ENCODE results near the gene ATG101. TPM values are rescaled to one million over a fixed set of nuclear protein-coding genes. Genes with fewer than 3 reads are reported as not detected.

Gene ATG101
- total RNA-seq, 1 experiment from 2014 or later: 75.7 TPM

DNA sequence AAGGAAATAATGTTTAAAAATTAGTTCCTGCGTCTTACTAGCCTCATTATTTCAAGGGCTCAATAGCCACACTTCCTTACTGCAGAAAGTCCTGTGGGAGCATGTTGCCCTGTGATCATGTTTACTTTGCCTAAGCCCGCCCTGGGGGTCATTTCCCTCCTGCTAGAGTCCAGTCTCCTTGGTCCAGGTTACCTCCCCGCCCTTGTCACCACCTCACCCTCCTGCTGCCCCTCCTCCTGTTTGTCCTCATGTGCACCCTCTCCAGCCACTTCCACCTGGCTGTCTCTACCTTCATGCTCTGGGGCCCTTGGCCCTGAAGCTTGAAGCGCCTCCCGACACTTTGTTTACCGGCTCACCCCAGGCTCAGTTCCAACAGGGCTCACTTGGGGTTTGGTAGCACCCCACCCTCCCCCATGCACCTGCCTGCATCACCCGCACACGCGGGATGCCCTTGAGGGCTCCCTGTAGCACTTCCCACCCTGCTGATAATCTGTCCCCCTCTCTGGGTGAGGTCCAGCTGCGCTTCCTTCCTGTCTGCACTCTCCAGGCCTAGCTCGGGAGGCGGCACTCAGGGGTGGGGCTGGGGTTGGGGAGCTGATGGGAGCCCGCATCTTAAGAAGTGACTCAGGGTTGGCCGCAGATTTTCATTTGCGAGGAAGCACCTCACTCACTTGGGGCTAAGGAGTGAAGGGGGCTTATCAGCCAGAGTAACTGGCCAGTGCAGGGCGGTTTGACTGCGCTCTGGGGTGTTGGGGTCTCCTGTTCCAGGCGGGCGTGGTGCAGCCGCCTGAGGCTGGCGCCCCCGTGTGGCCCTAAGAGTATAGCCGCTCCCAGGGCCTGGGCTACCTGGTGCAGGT lies 49.8 kb downstream of the ATG101 start:
- peak; percentile 95 for DNase-seq
- no peaks in the 10 kb centered on the region for H3K36me3 ChIP-seq (replicated peaks; ENCODE audit: control insufficient read depth, insufficient read depth, low read length)
- H3K27me3 ChIP-seq (ENCODE audit: control insufficient read depth, insufficient read depth, low read length): no peaks in the 10 kb centered on the region
- peak overlapping the region; percentile 26; the same call in 1 of the 2 replicates for H3K4me3 ChIP-seq (ENCODE audit: insufficient read depth, low read depth, low read length)

DNA sequence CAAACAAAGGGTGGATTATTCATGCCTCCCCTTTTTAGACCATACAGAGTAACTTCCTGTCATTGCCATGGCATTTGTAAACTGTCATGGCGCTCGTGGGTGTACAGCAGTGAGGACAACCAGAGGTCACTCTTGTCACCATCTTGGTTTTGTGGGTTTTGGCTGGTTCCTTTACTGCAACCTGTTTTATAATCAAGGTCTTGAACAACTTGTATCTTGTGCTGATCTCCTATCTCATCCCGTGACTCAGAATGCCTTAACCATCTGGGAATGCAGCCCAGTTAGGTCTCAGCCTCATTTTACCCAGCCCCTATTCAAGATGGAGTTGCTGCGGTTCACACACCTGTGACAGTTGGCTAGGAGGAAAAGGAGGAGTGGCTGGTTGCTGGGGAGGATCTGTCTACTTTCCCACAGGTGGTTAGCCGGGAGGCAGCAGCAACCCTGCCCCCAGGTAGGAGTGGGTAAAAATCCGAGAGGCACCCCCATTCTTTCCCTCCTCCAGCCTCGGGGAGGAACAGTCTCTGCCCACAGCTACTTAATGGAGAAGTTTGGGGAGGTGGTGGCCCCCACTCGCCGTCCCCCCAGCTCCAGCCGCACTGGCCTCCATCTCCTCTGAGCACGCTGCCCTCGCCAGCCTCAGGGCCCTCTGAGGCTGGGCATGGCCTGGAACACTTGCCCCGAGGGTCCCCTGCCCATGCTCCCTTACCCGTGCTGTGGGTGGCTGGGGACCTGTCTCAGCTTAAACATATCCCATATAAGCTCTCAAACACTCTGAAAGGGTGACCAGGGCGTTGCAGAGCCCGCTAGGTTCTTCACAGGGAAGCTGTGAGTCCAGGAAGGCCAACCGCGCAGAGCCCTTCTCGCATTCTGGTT lies 51.4 kb downstream of the ATG101 start:
- H3K27me3 ChIP-seq (ENCODE audit: control insufficient read depth, insufficient read depth, low read length): no peaks in the 10 kb centered on the region
- H3K4me3 ChIP-seq (ENCODE audit: insufficient read depth, low read depth, low read length): no peak overlapping the region
- H3K36me3 ChIP-seq (replicated peaks; ENCODE audit: control insufficient read depth, insufficient read depth, low read length): no peaks in the 10 kb centered on the region
- peak; percentile 34 for DNase-seq

DNA sequence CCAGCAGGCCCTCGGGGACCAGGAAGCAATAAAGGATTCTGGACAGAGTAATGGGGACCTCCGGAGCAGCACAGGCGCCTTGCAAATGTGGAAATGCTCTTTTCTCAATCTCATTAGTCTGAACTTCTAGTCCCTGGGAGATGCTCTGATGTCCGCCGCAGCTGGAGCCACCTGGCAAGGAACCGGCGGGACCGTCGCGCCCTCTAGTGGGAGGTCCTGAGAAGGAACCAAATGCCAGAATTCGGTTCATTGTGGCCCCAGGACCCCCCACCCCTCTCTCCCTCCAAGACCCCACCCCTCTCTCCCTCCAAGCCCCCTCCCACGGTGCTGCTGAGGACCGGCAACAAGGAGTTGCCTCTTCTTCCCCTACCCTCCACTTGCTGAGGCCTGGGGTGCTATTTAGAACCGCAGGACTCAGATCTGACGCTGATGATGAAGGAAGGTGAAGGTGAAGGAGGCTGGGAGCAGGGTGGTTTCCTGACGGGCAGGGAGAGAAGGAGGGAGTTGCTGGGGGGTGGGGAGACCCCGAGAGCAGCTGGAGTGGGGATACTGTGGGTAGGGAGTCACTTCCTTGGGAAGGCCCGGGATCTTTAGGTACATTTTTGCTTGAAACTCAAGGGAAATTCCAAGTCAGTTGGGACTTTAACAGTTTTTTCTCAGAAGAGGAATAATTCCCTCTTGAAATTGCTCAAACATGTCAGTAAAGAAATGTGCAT lies 52.2 kb downstream of the ATG101 start:
- no peaks in the 10 kb centered on the region for H3K36me3 ChIP-seq (replicated peaks; ENCODE audit: control insufficient read depth, insufficient read depth, low read length)
- DNase-seq: peak; percentile 92
- H3K4me3 ChIP-seq (ENCODE audit: insufficient read depth, low read depth, low read length): no peak overlapping the region
- no peaks in the 10 kb centered on the region for H3K27me3 ChIP-seq (ENCODE audit: control insufficient read depth, insufficient read depth, low read length)

DNA sequence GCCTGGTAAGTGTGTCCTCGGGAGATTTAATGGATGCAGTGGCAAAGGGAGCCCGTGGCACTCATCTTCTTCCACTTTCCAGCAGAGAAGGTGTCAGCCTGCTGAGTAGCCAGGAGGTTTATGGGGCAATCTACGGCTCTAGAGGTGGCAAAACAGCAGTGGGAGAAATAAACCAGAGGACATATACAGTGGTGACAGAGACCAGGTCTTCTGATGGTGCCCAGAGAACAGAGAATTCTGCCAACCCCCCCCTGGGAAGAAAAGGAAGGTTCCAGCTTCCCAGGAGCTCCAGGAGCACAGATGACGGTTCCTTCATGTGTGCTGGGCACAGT lies 52.7 kb downstream of the ATG101 start:
- Histone ChIP-seq H3K4me3 (ENCODE audit: insufficient read depth, low read depth, low read length) (no peak overlapping the region), H3K27me3 (ENCODE audit: control insufficient read depth, insufficient read depth, low read length) (no peaks in the 10 kb centered on the region), H3K36me3 (replicated peaks; ENCODE audit: control insufficient read depth, insufficient read depth, low read length) (no peaks in the 10 kb centered on the region)
- DNase-seq: peak; percentile 20

DNA sequence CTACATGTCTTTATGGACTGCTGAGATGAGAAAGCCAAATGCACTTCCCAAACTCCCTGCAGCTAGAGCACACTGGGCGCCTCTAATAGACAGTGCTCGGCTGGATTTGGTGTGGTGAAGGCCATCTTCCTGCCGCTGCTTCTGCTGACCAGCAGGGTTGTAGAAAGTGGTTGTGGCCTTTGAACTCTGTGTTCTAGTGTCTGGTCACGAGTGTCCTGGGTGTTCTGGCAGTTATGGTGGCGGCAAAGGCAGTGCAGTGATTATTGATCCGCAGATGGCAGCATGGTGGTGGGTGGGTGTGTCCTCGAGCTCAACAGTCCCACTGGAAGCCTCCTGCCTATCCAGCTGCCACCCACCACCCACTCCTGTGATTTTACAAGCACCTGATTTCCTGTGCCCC lies 53.1 kb downstream of the ATG101 start:
- Histone ChIP-seq H3K4me3 (ENCODE audit: insufficient read depth, low read depth, low read length) (no peak overlapping the region), H3K27me3 (ENCODE audit: control insufficient read depth, insufficient read depth, low read length) (no peaks in the 10 kb centered on the region), H3K36me3 (replicated peaks; ENCODE audit: control insufficient read depth, insufficient read depth, low read length) (no peaks in the 10 kb centered on the region)
- peak; percentile 9 for DNase-seq

DNA sequence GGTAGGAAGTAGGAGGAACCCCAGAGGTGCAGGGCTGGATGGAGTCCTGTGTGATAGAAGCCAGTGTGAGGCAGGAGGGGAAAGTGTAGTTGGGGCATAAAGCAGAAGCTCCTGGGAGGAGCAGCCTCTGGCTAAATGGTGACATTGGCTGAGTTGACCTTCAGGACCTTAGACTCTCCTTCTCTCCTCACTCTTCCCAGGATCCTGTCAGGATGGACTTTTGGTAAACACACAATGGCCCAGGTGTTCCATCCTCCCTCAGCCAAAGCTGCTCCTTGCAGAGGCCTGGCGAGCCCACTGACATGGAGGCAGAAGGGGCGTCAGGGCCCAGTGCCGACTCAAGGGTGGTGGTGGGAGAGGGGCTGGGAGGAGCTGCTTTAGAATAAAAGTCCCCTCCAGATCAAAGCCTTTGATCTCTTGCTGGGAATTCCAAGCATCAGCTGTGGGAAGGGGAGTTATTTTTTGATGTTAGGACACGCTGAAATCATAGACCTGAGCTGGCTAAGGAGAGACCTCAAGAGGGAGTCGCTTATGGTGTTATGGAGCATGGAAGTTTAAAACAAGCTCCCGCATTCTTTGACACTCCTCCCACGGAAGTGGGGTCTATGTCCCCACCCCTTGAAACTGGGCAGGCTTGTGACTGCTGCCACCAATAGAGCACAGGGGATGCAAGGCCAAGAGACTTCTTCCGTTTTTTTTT lies 53.9 kb downstream of the ATG101 start:
- H3K27me3 ChIP-seq (ENCODE audit: control insufficient read depth, insufficient read depth, low read length): no peaks in the 10 kb centered on the region
- H3K4me3 ChIP-seq (ENCODE audit: insufficient read depth, low read depth, low read length): no peak overlapping the region
- peak; percentile 41 for DNase-seq
- no peaks in the 10 kb centered on the region for H3K36me3 ChIP-seq (replicated peaks; ENCODE audit: control insufficient read depth, insufficient read depth, low read length)

DNA sequence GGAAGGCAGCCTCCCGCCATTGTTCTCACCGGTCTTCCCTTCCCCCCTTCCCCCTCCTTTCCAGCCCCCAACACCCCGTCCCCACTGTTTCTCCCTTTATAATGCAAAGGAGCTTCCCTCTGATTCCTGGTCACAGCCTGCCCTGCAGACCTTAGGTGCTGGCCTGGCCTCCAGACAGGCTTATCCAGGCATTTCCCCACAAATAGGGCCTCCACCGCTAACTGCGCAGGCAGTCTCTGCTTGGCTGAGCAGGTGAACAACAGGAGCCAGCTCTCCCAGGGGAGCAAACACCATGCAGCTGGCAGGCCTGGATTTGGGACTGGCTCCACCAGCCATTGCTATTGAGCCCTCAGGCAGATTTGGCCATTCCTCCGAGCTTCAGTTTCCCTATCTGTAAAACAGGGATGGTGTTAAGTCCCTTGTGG lies 55.7 kb downstream of the ATG101 start:
- Histone ChIP-seq H3K36me3 (replicated peaks; ENCODE audit: control insufficient read depth, insufficient read depth, low read length) (no peaks in the 10 kb centered on the region), H3K4me3 (ENCODE audit: insufficient read depth, low read depth, low read length) (no peak overlapping the region), H3K27me3 (ENCODE audit: control insufficient read depth, insufficient read depth, low read length) (no peaks in the 10 kb centered on the region)
- DNase-seq: peak; percentile 86

DNA sequence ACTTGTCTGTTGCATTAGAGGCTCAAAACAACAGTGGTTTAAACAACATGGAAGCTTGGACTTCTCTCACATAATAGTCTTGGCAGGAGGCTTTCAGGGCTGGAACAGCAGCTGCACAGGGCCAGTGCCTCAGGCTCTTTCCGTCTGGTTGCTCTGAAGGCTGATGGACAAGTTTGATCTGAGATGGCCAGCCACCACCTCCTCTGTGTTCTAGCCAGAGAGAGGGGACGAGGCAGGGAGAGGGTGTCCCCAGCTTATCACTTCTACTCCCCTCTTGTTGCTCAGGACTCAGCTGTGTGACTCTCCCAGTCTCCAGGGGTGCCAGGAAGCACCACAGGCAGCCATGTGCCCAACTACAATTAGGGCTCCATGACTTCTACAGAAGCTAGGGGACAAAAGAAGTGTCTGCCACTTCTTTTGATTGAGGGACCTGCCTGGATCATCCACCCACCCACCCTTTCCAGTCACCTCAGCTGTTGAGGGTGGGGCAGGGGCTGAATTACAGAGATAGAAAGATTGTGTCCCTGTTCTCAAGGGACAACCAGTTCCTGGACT lies 56.3 kb downstream of the ATG101 start:
- peak; percentile 11 for DNase-seq
- Histone ChIP-seq H3K36me3 (replicated peaks; ENCODE audit: control insufficient read depth, insufficient read depth, low read length) (no peaks in the 10 kb centered on the region), H3K27me3 (ENCODE audit: control insufficient read depth, insufficient read depth, low read length) (no peaks in the 10 kb centered on the region), H3K4me3 (ENCODE audit: insufficient read depth, low read depth, low read length) (no peak overlapping the region)

Other genes starting within 250 kb of the ATG101 start
- gene FIGNL2, start 221.3 kb upstream of the ATG101 start, total RNA-seq (2014; rRNA removed; shearing (Covaris generic)): 5.0 and 5.8 TPM in 2 replicates
- gene ANKRD33, start 181.9 kb upstream of the ATG101 start, total RNA-seq (2014; rRNA removed; shearing (Covaris generic)): 0.17 and 1.6 TPM in 2 replicates
- gene ACVRL1, start 162.5 kb upstream of the ATG101 start, total RNA-seq (2014; rRNA removed; shearing (Covaris generic)): 0.07 and 0.33 TPM in 2 replicates
- gene ACVR1B, start 118.3 kb upstream of the ATG101 start, total RNA-seq (2014; rRNA removed; shearing (Covaris generic)): 14.1 and 14.9 TPM in 2 replicates
- gene TAMALIN, start 63.0 kb upstream of the ATG101 start, total RNA-seq (2014; rRNA removed; shearing (Covaris generic)): 2.2 and 3.6 TPM in 2 replicates
- gene NR4A1, start 18.5 kb upstream of the ATG101 start, total RNA-seq (2014; rRNA removed; shearing (Covaris generic)): 11.8 and 29.6 TPM in 2 replicates
- not detected in 2 replicates for gene SMIM41, start 9.7 kb downstream of the ATG101 start, total RNA-seq (2014; rRNA removed; shearing (Covaris generic))
- gene KRT80, start 122.0 kb downstream of the ATG101 start, total RNA-seq (2014; rRNA removed; shearing (Covaris generic)): not detected in 2 replicates
- 0.80 and 1.1 TPM in 2 replicates for gene KRT7, start 163.3 kb downstream of the ATG101 start, total RNA-seq (2014; rRNA removed; shearing (Covaris generic))
- gene KRT86, start 204.7 kb downstream of the ATG101 start, total RNA-seq (2014; rRNA removed; shearing (Covaris generic)): not detected in 2 replicates
- gene KRT81, start 221.6 kb downstream of the ATG101 start, total RNA-seq (2014; rRNA removed; shearing (Covaris generic)): not detected in 2 replicates

Measured in H7 (cell line).